ENCODE measurements around the gene AUP1.

AUP1 gene

GRCh38 chr2:74559912-74560311 is 30.4 kb upstream of the AUP1 start:
- Histone ChIP-seq H3K27ac (no peak overlapping the region), H3K79me2 (ENCODE audit: insufficient read depth, low read depth) (no peaks in the 10 kb centered on the region), H4K20me1 (ENCODE audit: insufficient read depth) (no peaks in the 10 kb centered on the region), H3K36me3 (ENCODE audit: insufficient read depth) (no peaks in the 10 kb centered on the region), H2AFZ (ENCODE audit: low read depth) (no peak overlapping the region), H3K4me3 (IDR thresholded peaks at IDR 0.05; ENCODE audit: insufficient read depth, low read depth, low read length) (no peak overlapping the region), H3K4me2 (no peak overlapping the region), H3K9ac (no peak overlapping the region), H3K27me3 (ENCODE audit: insufficient read depth, low read depth) (no peaks in the 10 kb centered on the region; the same call in 1 of the 2 replicates), H3K4me1 (ENCODE audit: low read depth, poor library complexity, severe bottlenecking) (peaks cover 4% of the 10 kb centered on the region)
- no peak for TF ChIP-seq CTCF (conservative IDR thresholded peaks at IDR 0.05; ENCODE audit: low read depth, low read length)

- Histone ChIP-seq H4K20me1 (ENCODE audit: insufficient read depth) (no peaks in the 10 kb centered on the region), H2AFZ (ENCODE audit: low read depth) (no peak overlapping the region), H3K79me2 (ENCODE audit: insufficient read depth, low read depth) (no peaks in the 10 kb centered on the region), H3K4me2 (no peak overlapping the region), H3K36me3 (ENCODE audit: insufficient read depth) (no peaks in the 10 kb centered on the region), H3K9ac (no peak overlapping the region), H3K27ac (no peak overlapping the region), H3K4me1 (ENCODE audit: low read depth, poor library complexity, severe bottlenecking) (peaks cover 9% of the 10 kb centered on the region), H3K4me3 (IDR thresholded peaks at IDR 0.05; ENCODE audit: insufficient read depth, low read depth, low read length) (no peak overlapping the region), H3K27me3 (ENCODE audit: insufficient read depth, low read depth) (no peaks in the 10 kb centered on the region; the same call in 1 of the 2 replicates)
- no peak for TF ChIP-seq CTCF (conservative IDR thresholded peaks at IDR 0.05; ENCODE audit: low read depth, low read length)
Measured at GRCh38 chr2:74558284-74559230, 29.1 kb upstream of the AUP1 start.

GRCh38 chr2:74556831-74557370 is 27.4 kb upstream of the AUP1 start:
- H2AFZ ChIP-seq (ENCODE audit: low read depth), result no peak overlapping the region
- no peaks in the 10 kb centered on the region; the same call in 1 of the 2 replicates for H3K27me3 ChIP-seq (ENCODE audit: insufficient read depth, low read depth)
- no peaks in the 10 kb centered on the region for H3K36me3 ChIP-seq (ENCODE audit: insufficient read depth)
- H3K4me2 ChIP-seq, result no peak overlapping the region
- H3K4me3 ChIP-seq (IDR thresholded peaks at IDR 0.05; ENCODE audit: insufficient read depth, low read depth, low read length), result no peak overlapping the region
- peaks cover 13% of the 10 kb centered on the region for H3K4me1 ChIP-seq (ENCODE audit: low read depth, poor library complexity, severe bottlenecking)
- TF ChIP-seq CTCF (conservative IDR thresholded peaks at IDR 0.05; ENCODE audit: low read depth, low read length), result no peak
- H4K20me1 ChIP-seq (ENCODE audit: insufficient read depth), result no peaks in the 10 kb centered on the region
- no peak overlapping the region for H3K27ac ChIP-seq
- H3K9ac ChIP-seq, result no peak overlapping the region
- no peaks in the 10 kb centered on the region for H3K79me2 ChIP-seq (ENCODE audit: insufficient read depth, low read depth)

DNA sequence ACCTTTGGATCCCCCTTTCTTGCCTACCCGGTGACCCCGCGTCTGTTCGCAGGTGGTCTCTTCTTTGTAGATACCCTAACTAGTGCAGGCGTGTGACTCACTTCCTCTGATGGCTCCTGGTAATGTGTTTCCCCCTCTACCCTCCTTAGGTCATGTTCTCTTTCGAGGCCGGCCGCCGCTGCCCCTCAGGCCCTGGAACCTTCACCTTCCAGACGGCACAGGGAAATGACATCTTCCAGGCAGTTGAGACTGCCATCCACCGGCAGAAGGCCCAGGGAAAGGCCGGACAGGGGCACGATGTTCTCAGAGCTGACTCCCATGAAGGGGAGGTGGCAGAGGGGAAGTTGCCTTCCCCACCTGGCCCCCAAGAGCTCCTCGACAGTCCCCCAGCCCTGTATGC is 26.7 kb upstream of the AUP1 start:
- no peak overlapping the region for H3K27ac ChIP-seq
- no peaks in the 10 kb centered on the region for H3K79me2 ChIP-seq (ENCODE audit: insufficient read depth, low read depth)
- peaks cover 13% of the 10 kb centered on the region for H3K4me1 ChIP-seq (ENCODE audit: low read depth, poor library complexity, severe bottlenecking)
- H3K4me2 ChIP-seq, result no peak overlapping the region
- H3K4me3 ChIP-seq (IDR thresholded peaks at IDR 0.05; ENCODE audit: insufficient read depth, low read depth, low read length), result no peak overlapping the region
- peaks cover 3% of the 10 kb centered on the region; the same call in 1 of the 2 replicates for H3K27me3 ChIP-seq (ENCODE audit: insufficient read depth, low read depth)
- no peak for TF ChIP-seq CTCF (conservative IDR thresholded peaks at IDR 0.05; ENCODE audit: low read depth, low read length)
- H3K36me3 ChIP-seq (ENCODE audit: insufficient read depth), result no peaks in the 10 kb centered on the region
- no peaks in the 10 kb centered on the region for H4K20me1 ChIP-seq (ENCODE audit: insufficient read depth)
- no peak overlapping the region for H2AFZ ChIP-seq (ENCODE audit: low read depth)
- H3K9ac ChIP-seq, result no peak overlapping the region
